Activated CD8-positive, alpha-beta T cell treated with anti-CD3 and anti-CD28 coated beads for 36 hours (primary cell): ENCODE measurements around the gene PACSIN3. TPM values are rescaled to one million over a fixed set of nuclear protein-coding genes. Genes with fewer than 3 reads are reported as not detected.

Experiments
- ATAC-seq: fragments of 200-7000 bp; cut with Tn5 transposase; one replicate; pipeline ENCODE4 v1.10.0; 2021; ENCODE audit warnings: mild to moderate bottlenecking, moderate library complexity
- CTCF ChIA-PET: fragments of 350-600 bp; sonication (Branson Sonifier 250); formaldehyde crosslinking; loops from one replicate; lab custom pipeline; 2021; ENCODE audit warnings: antibody characterized with exemption; lab: Charles Lee
- POLR2A ChIA-PET: fragments of 350-600 bp; sonication (Branson Sonifier 250); formaldehyde crosslinking; loops from one replicate; lab custom pipeline; 2021; ENCODE audit warnings: antibody characterized with exemption; lab: Charles Lee
- DNase-seq: peaks from one replicate; pipeline ENCODE4 v3.0.0-alpha.2; 2020
- H3K27ac Mint-ChIP-seq: one replicate; pipeline ENCODE4 v1.8.0; 2021; ENCODE audit warnings: mild to moderate bottlenecking, mixed read lengths
- H3K27me3 Mint-ChIP-seq: one replicate; pipeline ENCODE4 v1.8.0; 2021; ENCODE audit warnings: mixed read lengths
- H3K36me3 Mint-ChIP-seq: one replicate; pipeline ENCODE4 v1.8.0; 2021; ENCODE audit warnings: low read depth, mixed read lengths
- H3K4me1 Mint-ChIP-seq: one replicate; pipeline ENCODE4 v1.8.0; 2021; ENCODE audit warnings: low read depth, mixed read lengths
- H3K4me3 Mint-ChIP-seq: one replicate; pipeline ENCODE4 v1.8.0; 2021; ENCODE audit warnings: mild to moderate bottlenecking, moderate library complexity, mixed read lengths
- H3K9me3 Mint-ChIP-seq: one replicate; pipeline ENCODE4 v1.8.0; 2021; ENCODE audit warnings: mixed read lengths
- CTCF ChIP-seq: fragments of 200-600 bp; IDR thresholded peaks from one replicate; pipeline ENCODE4 v1.8.0; 2022; ENCODE audit warnings: antibody characterized with exemption, mild to moderate bottlenecking
- intact Hi-C: fragments of 100-400 bp; cut with micrococcal nuclease; formaldehyde crosslinking; loops from one replicate; pipeline ENCODE4 v1.10.0; 2022
- total RNA-seq, 2 experiments: library from RNA; stranded (reverse); gene quantifications; one replicate each; pipeline ENCODE4 v1.2.3, GENCODE V29; 2021

Gene PACSIN3
- total RNA-seq, 2 experiments from 2014 or later = 4.7 to 8.0 TPM

GRCh38 chr11:47166368-47166767 lies 19.9 kb downstream of the PACSIN3 start:
- H3K27ac Mint-ChIP-seq = no peak overlapping the region

GRCh38 chr11:47165253-47165840 lies 20.9 kb downstream of the PACSIN3 start:
- DNase-seq (no peak), ATAC-seq (no peak)
- H3K36me3 Mint-ChIP-seq = peaks cover 15% of the 10 kb centered on the region
- no peaks in the 10 kb centered on the region for H3K27me3 Mint-ChIP-seq
- ChIA-PET CTCF (interaction anchor here (1.2 to 2.2 kb wide), 3 partner anchors 10 to 12 kb away, joined by 3 to 7 read pairs (median 4); no protein-coding TSS in a partner anchor), POLR2A (interaction anchor here (1.6 kb wide), 1 partner anchor 17 kb away, joined by 7 read pairs; no protein-coding TSS in a partner anchor)
- H3K9me3 Mint-ChIP-seq = no peaks in the 10 kb centered on the region
- TF ChIP-seq CTCF = no peak
- no peak overlapping the region for H3K4me3 Mint-ChIP-seq
- intact Hi-C loops = no loop called here
- no peaks in the 10 kb centered on the region for H3K4me1 Mint-ChIP-seq
- no peak overlapping the region for H3K27ac Mint-ChIP-seq

More at GRCh38 chr11:47166368-47166767, 19.9 kb downstream of the PACSIN3 start:
- ATAC-seq (no peak), DNase-seq (no peak)
- ChIA-PET CTCF (interaction anchor here (1.2 to 2.2 kb wide), 2 partner anchors 12 to 13 kb away, joined by 3 to 7 read pairs; no protein-coding TSS in a partner anchor), POLR2A (interaction anchor here (0.5 to 1.6 kb wide), 5 partner anchors 9 to 157 kb away, joined by 3 to 7 read pairs (median 4); no protein-coding TSS in a partner anchor)
- no peak for TF ChIP-seq CTCF
- Mint-ChIP-seq H3K9me3 (no peaks in the 10 kb centered on the region), H3K27me3 (no peaks in the 10 kb centered on the region), H3K4me1 (no peaks in the 10 kb centered on the region), H3K4me3 (no peak overlapping the region), H3K36me3 (peaks cover 18% of the 10 kb centered on the region)
- intact Hi-C loops = no loop called here

DNA sequence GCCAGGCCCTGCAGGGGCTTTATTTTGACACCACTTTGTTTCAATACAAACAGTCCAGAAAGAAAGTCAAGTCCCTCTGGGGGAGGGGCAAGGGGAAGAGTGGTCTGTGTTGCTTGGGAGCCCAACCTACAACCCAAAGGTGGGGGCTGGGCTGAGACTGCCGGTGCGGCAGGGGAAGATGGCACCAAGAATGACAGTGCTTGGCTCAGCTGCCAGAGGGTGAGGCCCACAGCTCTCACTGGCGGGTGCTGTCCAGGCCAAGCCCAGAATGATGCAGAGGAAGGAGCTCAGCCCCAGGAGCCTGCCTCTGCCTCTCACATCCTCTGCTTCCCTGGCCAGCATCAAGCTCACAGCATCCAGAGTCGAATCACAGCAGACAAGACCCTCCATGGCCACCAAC lies 21.9 kb downstream of the PACSIN3 start:
- POLR2A ChIA-PET = interaction anchor here (1.0 kb wide), 1 partner anchor 227 kb away, joined by 3 read pairs; the partner anchor contains the start of gene CSTPP1
- Mint-ChIP-seq H3K4me3 (no peak overlapping the region), H3K27me3 (no peaks in the 10 kb centered on the region), H3K27ac (no peak overlapping the region), H3K9me3 (no peaks in the 10 kb centered on the region), H3K4me1 (no peaks in the 10 kb centered on the region), H3K36me3 (peaks cover 15% of the 10 kb centered on the region)
- TF ChIP-seq CTCF = no peak
- DNase-seq (no peak), ATAC-seq (no peak)
- intact Hi-C loops = no loop called here
- CTCF ChIA-PET = interaction anchor here (1.3 to 3.2 kb wide), 3 partner anchors 7 to 11 kb away, joined by 4 to 21 read pairs (median 7); no protein-coding TSS in a partner anchor

DNA sequence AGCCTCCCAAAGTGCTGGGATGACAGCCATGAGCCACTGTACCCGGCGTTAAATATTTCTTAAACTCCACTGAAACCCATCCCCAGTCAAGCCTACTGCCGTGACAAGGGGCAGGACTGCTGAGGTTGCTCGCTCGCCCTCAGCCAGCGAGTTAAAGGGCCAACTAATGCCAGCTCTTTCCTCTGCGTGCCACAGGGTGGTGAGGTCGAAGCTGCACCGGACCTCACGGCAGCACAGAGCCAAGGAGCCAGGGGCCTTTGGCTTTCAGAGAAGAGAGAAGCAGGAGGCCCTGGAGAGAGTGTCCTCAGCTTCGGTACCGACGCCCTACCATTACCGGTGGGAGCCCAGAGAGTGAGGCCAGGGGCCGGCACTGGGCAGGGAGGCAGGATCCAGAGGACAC lies 22.3 kb downstream of the PACSIN3 start:
- Mint-ChIP-seq H3K27me3 (no peaks in the 10 kb centered on the region), H3K4me3 (no peak overlapping the region), H3K4me1 (no peaks in the 10 kb centered on the region), H3K27ac (no peak overlapping the region), H3K9me3 (no peaks in the 10 kb centered on the region), H3K36me3 (peaks cover 15% of the 10 kb centered on the region)
- ChIA-PET CTCF (interaction anchor here (0.8 to 3.6 kb wide), 7 partner anchors 7 to 96 kb away, joined by 3 to 21 read pairs (median 4); no protein-coding TSS in a partner anchor), POLR2A (interaction anchor here (1.0 to 2.6 kb wide), 2 partner anchors 9 to 227 kb away, joined by 3 to 20 read pairs; partner anchors contain the start of gene CSTPP1)
- intact Hi-C loops = no loop called here
- ATAC-seq (no peak), DNase-seq (no peak)
- TF ChIP-seq CTCF = no peak

GRCh38 chr11:47163193-47163592 lies 23.0 kb downstream of the PACSIN3 start:
- DNase-seq (no peak), ATAC-seq (no peak)
- H3K27me3 Mint-ChIP-seq = no peaks in the 10 kb centered on the region
- POLR2A ChIA-PET = interaction anchor here (1.1 to 2.6 kb wide), 3 partner anchors 9 to 39 kb away, joined by 4 to 20 read pairs (median 6); no protein-coding TSS in a partner anchor
- CTCF ChIA-PET = interaction anchor here (0.7 to 3.6 kb wide), 11 partner anchors 8 to 262 kb away, joined by 3 to 21 read pairs (median 4); no protein-coding TSS in a partner anchor
- intact Hi-C loops = no loop called here
- H3K4me1 Mint-ChIP-seq = no peaks in the 10 kb centered on the region
- H3K4me3 Mint-ChIP-seq = no peak overlapping the region
- no peak overlapping the region for H3K27ac Mint-ChIP-seq
- no peak for TF ChIP-seq CTCF
- H3K36me3 Mint-ChIP-seq = peaks cover 12% of the 10 kb centered on the region
- no peaks in the 10 kb centered on the region for H3K9me3 Mint-ChIP-seq
